DOHH2 (cell line): ENCODE measurements around the gene ACER1.
"Not testable (repeated sequence)": the region's sequence is repeated elsewhere in the genome, so short reads cannot be mapped to it uniquely, and the experiment has no call there.

Experiments used
- CTCF ChIP-seq: fragments of 200-600 bp; sonication (generic); IDR thresholded peaks from one replicate; pipeline ENCODE4 v1.5.1; 2014; ENCODE audit warnings: antibody characterized with exemption, mild to moderate bottlenecking, low read depth, low read length; ENCODE audit not compliant: poor library complexity, severe bottlenecking
- EZH2phosphoT487 ChIP-seq: fragments of 200-600 bp; sonication (generic); IDR thresholded peaks from 2 replicates; pipeline ENCODE4 v1.6.1; 2017; ENCODE audit warnings: borderline replicate concordance, mild to moderate bottlenecking, antibody characterized with exemption, low read length, moderate library complexity, mixed read lengths

DNA sequence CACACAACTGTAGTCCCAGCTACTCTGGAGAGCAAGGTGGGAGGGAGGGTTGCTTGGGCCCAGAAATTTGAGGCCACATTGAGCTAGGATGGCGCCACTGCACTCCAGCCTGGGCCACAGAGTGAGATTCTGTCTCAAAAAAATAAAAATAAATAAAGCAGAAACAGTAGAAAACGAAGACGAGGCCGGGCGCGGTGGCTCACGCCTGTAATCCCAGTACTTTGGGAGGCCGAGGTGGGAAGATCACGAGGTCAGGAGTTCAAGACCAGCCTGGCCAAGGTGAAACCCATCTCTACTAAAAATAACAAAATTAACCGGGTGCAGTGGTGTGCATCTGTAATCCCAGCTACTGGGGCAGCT, 27.4 kb upstream of the ACER1 start:
- TF ChIP-seq CTCF, EZH2phosphoT487: not testable (repeated sequence)
